HG02981 (cell line): Measurements from ENCODE around the gene MRPL37.

Experiments
- ATAC-seq: cut with Tn5 transposase; IDR thresholded peaks from one replicate; pipeline ENCODE4 v1.9.1; 2021; ENCODE audit warnings: mild to moderate bottlenecking, moderate library complexity; ENCODE audit not compliant: unreplicated experiment

MRPL37 gene

GRCh38 chr1:54262244-54262643, 62.3 kb downstream of the MRPL37 start:
- ATAC-seq = no peak

GRCh38 chr1:54263601-54264226, 63.7 kb downstream of the MRPL37 start:
- no peak for ATAC-seq

GRCh38 chr1:54265126-54265525, 65.2 kb downstream of the MRPL37 start:
- ATAC-seq = no peak

GRCh38 chr1:54265659-54266058, 65.7 kb downstream of the MRPL37 start:
- ATAC-seq = no peak

DNA sequence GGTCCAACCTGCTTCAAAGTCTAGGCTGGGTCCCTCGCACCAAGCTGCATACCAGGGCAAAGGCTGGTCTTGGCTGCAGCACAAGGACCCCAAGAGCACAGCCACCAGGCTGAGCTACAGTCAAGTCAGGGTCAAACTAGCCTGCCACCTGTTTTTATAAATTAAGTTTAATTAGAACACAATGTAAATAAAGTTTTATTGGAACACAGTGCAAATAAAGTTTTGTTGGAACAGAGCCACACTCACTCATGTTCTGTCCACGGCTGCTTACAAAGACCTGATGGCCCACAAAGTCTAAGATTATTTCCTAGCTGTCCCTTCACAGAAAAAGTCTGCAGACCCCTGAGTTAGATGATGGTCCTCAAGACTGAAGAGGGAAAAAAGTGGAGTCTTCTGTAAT, 66.2 kb downstream of the MRPL37 start:
- no peak for ATAC-seq

GRCh38 chr1:54266908-54267307, 66.9 kb downstream of the MRPL37 start:
- ATAC-seq = no peak
